Measurements from ENCODE around the gene DNAH7.

Gene DNAH7

DNA sequence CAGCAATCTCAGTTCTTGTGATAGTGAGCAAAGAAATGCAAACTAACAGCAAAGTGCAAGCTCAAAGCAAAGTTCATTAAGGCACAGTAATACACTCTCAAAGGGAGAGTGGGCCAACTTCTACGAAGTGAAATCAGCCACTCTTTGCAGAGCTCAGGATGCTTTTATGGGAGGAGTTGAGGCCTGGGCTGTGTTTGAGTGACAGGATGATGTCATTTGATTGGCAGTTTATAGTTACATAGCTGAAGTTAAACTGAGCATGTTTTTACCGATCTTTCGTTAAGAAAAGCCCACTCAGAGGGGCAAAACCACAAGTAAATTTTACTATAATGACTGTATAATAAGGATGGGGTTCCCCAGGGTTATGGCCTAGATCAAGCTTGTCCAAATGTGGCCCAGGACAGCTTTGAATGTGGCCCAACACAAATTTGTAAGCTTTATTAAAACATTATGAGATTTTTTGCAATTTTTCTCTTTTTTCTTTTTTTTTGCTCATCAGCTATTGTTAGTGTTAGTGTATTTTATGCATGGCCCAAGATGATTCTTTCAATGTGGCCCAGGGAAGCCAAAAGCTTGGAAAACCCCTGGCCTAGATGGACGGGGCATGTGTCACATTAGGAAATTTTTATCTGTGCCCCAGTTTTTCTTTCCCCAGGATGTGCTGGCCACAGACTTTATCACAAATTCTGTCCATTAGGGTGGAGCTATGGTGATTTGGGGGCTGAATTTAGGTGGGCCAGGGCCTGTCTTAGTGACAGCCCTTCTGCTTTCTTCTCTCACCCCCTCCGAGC is 8.3 kb upstream of the DNAH7 start:
- DNase-seq: no peak

DNA sequence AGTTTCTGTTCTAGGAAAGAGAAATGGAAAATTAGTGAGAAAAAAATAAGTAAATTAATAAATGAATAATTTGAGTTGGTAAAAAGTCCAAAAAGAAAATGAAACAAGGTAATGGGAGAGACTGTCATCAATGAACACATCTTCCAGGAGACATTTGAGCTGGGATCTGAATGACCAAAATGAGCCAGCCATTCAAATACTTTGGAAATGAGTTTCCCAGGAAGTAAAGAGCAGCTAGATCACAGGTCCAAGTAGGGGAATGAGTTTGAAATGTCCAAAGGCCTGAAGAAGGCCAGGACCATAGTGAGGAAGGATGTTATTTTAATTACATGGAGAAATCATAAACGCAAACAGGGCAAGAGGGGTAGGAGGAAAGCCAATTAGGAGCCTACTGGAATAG is 6.6 kb upstream of the DNAH7 start:
- DNase-seq: no peak

- DNase-seq: no peak
Observed at GRCh38 chr2:196074631-196075030, 6.0 kb upstream of the DNAH7 start.

DNA sequence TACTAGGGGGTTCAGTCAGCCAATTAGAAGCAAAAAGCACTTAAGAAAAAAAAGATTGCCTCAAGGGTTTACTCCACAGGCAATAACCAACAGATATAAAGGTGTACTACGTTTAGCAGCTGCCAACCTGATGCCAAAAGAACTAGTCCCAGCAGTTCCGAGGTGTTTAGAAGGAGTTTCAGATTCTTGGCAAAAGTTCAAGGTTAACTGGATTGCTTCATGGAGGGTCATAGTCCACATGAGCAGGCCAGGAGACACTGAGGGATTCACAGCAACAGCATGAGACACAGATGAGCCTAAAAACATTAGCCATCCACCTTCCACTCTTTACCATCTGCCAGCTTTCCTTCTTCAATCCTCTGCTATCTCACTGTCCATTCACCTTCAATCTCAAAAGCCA is 4.9 kb upstream of the DNAH7 start:
- DNase-seq: no peak

- no peak for DNase-seq
Observed at GRCh38 chr2:196067088-196067382, 1.6 kb downstream of the DNAH7 start.

DNA sequence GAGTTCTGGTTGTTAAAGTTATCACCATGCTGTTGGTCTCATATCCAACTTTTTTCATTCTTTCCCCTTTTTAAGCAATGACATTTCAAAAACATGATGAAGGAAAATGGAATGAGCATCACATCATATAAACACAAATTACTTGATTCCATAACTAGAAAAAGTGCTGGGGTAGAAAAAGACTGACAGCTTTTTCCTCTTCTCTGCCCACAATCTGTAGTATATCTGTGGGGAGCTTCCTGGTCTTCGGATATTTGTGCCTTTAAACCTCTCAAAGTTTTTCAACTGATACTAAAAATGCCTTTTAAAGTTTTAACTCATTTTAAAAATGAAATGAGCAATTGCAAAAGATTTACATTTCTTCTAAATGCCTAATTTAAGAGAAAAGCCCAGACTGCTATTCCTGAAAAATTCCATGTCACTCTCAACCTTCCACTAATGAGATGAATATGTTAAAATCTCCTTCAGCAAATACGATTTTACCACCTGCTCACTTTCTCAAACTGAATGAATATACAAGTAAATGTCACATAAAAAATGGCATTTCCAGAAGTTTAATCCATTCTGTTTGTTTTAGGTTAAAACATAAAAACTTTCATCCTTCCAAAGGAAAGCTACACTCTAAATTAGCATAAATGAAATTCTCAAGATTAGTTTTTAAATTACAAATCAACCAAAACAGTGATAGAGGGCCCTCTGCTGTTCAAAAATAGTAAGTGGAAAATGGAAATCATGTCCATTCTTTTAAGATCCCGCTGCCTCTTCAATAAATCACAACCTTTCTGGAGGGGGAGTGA is 2.1 kb downstream of the DNAH7 start:
- no peak for DNase-seq

- no peak for DNase-seq
Observed at GRCh38 chr2:196063773-196064172, 4.9 kb downstream of the DNAH7 start.

- DNase-seq: no peak
Observed at GRCh38 chr2:196059491-196059960, 9.1 kb downstream of the DNAH7 start.

GRCh38 chr2:196054631-196055030 is 14.0 kb downstream of the DNAH7 start:
- no peak for DNase-seq

GRCh38 chr2:196046123-196046917 is 22.3 kb downstream of the DNAH7 start:
- DNase-seq: no peak

DNA sequence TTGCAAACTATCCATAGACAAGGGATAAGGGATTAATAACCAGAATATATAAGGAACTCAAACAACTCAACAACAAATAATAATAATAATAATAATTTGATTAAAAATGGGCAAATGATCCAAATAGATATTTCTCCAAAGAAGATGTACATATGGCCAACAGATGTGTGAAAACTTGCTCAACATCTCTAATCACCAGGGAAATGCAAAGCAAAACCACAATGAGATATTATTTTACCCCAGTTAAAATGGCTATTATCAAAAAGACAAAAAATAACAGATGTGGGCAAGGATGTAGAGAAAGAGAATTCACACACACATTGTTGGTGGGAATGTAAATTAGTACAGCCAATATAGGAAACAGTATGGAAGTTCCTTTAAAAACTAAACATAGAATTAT is 26.9 kb downstream of the DNAH7 start:
- no peak for DNase-seq

DNA sequence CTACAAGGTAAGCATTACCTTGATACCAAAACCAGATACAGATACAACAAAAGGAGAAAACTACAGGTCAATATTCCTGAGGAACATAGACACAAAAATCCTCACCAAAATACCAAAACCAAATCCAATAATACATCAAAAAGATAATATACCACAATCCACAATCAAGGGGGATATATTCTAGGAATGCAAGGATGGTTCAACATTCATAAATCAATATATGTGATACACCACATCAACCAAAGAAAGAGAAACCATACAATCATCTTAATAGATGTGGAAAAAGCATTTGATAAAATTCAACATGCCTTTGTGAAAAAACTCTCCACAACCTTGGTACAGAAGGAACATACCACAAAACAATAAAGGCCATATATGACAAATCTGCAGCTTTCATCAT is 28.4 kb downstream of the DNAH7 start:
- DNase-seq: no peak

DNA sequence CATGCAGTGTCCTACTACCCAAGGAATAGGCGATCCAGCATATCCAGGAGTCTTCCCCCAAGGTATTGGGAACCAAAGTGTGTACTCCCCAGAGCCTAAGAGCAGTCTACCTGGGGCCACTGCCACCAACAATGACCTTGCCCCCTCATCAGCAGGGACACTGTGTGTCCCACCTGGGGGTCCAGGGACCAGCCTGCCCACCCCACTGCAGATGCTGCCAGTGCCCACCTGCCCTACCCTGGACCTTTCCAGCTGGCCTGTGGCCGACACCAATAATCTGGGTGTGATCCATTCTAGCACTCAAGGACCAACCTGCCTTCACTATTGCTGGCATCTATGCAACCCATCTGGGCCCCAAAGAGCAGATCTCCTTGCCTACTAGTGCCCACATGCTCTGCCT is 32.2 kb downstream of the DNAH7 start:
- no peak for DNase-seq

GRCh38 chr2:196018037-196018436 is 50.6 kb downstream of the DNAH7 start:
- DNase-seq: no peak

GRCh38 chr2:196012314-196012713 is 56.3 kb downstream of the DNAH7 start:
- DNase-seq: no peak

DNA sequence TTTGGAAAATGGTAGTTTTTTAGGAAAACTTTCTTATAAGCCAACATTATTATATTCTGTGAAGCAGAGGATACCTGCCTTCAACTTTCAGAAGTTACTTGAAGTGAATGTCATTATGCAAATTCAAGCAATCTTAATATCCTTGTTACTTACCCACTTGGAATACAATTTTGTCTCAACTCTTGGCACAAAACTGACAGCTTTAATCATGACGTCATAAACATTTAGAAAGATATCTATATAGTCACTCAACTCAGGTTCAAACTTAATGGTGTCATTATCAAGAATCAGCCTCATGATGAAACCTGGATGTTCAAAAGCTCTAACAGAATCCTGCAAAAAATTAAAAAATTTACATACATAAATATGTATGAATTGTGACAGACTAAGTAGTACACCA is 68.1 kb downstream of the DNAH7 start:
- no peak for DNase-seq

- DNase-seq: no peak
Observed at GRCh38 chr2:195998070-195998469, 70.6 kb downstream of the DNAH7 start.

GRCh38 chr2:195995499-195995898 is 73.1 kb downstream of the DNAH7 start:
- DNase-seq: no peak

GRCh38 chr2:195993623-195994022 is 75.0 kb downstream of the DNAH7 start:
- DNase-seq: no peak

DNA sequence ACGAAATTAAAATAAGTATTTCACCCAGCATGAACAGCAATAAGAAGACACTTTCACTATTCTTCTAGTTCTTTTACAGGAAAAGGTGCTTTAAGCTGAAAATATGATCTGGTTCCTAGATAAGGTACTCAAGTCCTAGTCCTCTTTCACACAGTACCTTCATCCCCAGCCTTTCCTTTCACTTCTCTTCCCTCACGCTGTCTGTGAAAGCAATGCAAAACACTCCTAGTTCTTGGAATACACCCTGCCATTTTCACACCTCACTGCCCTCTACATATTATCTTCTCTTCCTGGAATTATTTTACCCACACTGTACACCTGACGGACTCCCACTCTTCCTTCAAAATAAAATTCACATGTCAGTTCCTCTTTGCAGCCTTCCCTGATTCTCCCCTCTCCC is 82.9 kb downstream of the DNAH7 start:
- no peak for DNase-seq

DNA sequence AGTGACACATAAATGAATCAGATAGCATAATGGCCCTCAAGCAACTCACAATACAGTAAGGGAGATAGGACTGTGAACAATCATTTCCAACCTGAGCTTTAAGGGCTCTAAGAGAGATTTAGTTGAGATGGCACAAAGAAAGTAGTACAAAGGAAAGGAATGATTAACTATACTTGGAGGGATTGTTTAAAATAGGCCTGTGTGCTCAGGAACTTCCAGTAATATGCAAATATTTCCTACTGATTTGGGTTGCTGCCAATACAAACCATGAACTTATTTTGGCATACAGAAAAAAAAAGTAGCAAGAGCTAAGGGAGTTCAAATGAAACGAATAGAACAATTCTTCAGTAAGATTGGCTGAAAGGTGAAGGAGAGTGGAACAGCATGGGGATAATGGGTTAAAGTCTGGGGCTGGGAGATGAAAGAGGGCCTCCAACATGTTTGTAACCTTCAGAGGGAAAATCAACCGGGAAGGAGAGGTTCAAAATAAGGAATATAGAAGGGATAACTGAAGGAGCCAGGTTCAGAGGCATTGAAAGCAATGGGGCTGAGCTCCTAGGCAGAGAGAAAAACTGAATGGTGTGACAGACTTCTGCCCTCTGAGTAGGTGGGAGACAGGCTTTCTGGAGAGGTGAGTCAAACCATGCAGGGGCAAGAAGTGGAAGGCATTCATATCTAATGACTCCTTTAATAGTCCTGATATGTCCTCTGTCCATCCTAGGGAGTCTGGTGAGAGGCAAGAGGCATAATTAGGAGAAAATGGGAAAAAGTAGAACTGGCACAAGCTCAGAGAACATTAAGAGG is 83.5 kb downstream of the DNAH7 start:
- DNase-seq: no peak

DNA sequence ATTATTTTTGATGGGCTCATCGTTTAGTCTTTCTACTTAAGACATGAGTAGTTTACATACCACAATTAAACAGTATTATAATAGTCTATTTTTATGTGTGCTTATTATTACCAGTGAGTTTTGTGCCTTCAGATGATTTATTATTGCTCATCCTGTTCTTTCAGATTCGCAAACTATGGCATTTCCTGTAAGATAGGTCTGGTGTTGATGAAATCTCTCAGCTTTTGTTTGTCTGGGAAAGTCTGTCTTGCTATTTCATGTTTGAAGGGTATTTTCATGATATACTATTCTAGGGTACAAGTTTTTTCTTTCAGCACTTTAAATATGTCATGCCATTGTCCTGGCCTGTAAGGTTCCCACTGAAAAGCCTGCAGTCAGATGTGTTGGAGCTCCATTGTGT is 101.3 kb downstream of the DNAH7 start:
- DNase-seq: no peak

- no peak for DNase-seq
Observed at GRCh38 chr2:195961873-195962272, 106.8 kb downstream of the DNAH7 start.
